Gastrocnemius medialis (tissue), 4 donors: ENCODE measurements around the gene CYB5B. TPM values are rescaled to one million over a fixed set of nuclear protein-coding genes. Genes with fewer than 3 reads are reported as not detected.

Experiments used
- ATAC-seq, 2 donors: fragments of 150-250 bp; one replicate each; pipeline ENCODE4 v1.9.1; 2016
- DNase-seq, 2 donors: peaks; one replicate each; pipeline ENCODE4 v3.0.0-alpha.2; 2019
- H3K27ac ChIP-seq, 4 donors: fragments of 200-600 bp; sonication (generic); 1 replicate in 1 of 4; 2 replicates in 3 of 4; pipeline ENCODE4 v1.5.1; 2016 to 2018; ENCODE audit warnings: mild to moderate bottlenecking in 2 of 4, moderate library complexity in 1 of 4
- H3K27me3 ChIP-seq, 3 donors: fragments of 200-600 bp; sonication (generic) in 2 of 3; 1 replicate in 1 of 3; 2 replicates in 2 of 3; pipeline versions ENCODE4 v1.5.1 to v1.6.0; 2016 to 2019; ENCODE audit warnings: mild to moderate bottlenecking in 1 of 3, moderate library complexity in 1 of 3
- H3K36me3 ChIP-seq, 2 donors: fragments of 200-600 bp; sonication (generic) in 1 of 2; one replicate each; pipeline ENCODE4 v1.5.1; 2017 to 2018
- H3K4me1 ChIP-seq, 2 donors: fragments of 200-600 bp; sonication (generic) in 1 of 2; one replicate each; pipeline ENCODE4 v1.5.1; 2016 to 2017; ENCODE audit warnings: mild to moderate bottlenecking in 2 of 2
- H3K4me3 ChIP-seq, 4 donors: fragments of 200-600 bp; sonication (generic) in 3 of 4; 1 replicate in 1 of 4; 2 replicates in 3 of 4; pipeline ENCODE4 v1.5.1; 2016 to 2019; ENCODE audit warnings: mild to moderate bottlenecking in 2 of 4
- H3K9me3 ChIP-seq, 3 donors: fragments of 200-600 bp; sonication (generic) in 2 of 3; 1 replicate in 1 of 3; 2 replicates in 2 of 3; pipeline ENCODE4 v1.5.1; 2016 to 2019
- POLR2A ChIP-seq, 2 donors: fragments of 450-650 bp; IDR thresholded peaks; one replicate each; pipeline ENCODE4 v1.6.1; 2017; ENCODE audit warnings: antibody characterized with exemption in 2 of 2, mild to moderate bottlenecking in 2 of 2, moderate library complexity in 2 of 2
- in situ Hi-C, 4 donors: fragments of 200-750 bp; cut with MboI; loops; one replicate each; pipeline versions ENCODE4 v1.15.0 to v1.8.0; 2017; ENCODE audit warnings: low sequenced_read_pairs in 4 of 4
- intact Hi-C: fragments of 100-400 bp; cut with DNase I; formaldehyde crosslinking; loops from one replicate; pipeline ENCODE4 v1.15.1; 2023; ENCODE audit warnings: low total_unique reads
- total RNA-seq, 4 donors: library from RNA; depleted of rRNA; stranded (reverse); fragments of >200 nt; gene quantifications; one replicate each; pipeline versions ENCODE4 v1.1.0 to v1.2.3, GENCODE V29; 2016
- TF ChIP-seq, protein P1 (sequence below), 5 experiments: fragments of 450-650 bp in 3 of 5; fragments of 200-600 bp in 2 of 5; sonication (generic) in 2 of 5; IDR thresholded peaks in 4 of 5; conservative IDR thresholded peaks in 1 of 5; 1 replicate in 4 of 5; 2 replicates in 1 of 5; pipeline ENCODE4 v1.5.1; 2016 to 2019; ENCODE audit warnings: antibody characterized with exemption in 5 of 5, mild to moderate bottlenecking in 3 of 5, moderate library complexity in 3 of 5

Gene CYB5B
- total RNA-seq, 4 donors from 2014 or later: 18.5 to 50.1 (median 26.3) TPM

GRCh38 chr16:69508033-69508755, 83.8 kb downstream of the CYB5B start:
- Histone ChIP-seq H3K27ac (no peak overlapping the region), H3K36me3 (no peaks in the 10 kb centered on the region), H3K9me3 (no peaks in the 10 kb centered on the region), H3K4me3 (no peak overlapping the region), H3K27me3 (no peaks in the 10 kb centered on the region), H3K4me1 (no peaks in the 10 kb centered on the region)
- ATAC-seq (no peak), DNase-seq (no peak)
- no peak for TF ChIP-seq POLR2A (IDR thresholded peaks at IDR 0.05)
- TF ChIP-seq, protein P1, sequence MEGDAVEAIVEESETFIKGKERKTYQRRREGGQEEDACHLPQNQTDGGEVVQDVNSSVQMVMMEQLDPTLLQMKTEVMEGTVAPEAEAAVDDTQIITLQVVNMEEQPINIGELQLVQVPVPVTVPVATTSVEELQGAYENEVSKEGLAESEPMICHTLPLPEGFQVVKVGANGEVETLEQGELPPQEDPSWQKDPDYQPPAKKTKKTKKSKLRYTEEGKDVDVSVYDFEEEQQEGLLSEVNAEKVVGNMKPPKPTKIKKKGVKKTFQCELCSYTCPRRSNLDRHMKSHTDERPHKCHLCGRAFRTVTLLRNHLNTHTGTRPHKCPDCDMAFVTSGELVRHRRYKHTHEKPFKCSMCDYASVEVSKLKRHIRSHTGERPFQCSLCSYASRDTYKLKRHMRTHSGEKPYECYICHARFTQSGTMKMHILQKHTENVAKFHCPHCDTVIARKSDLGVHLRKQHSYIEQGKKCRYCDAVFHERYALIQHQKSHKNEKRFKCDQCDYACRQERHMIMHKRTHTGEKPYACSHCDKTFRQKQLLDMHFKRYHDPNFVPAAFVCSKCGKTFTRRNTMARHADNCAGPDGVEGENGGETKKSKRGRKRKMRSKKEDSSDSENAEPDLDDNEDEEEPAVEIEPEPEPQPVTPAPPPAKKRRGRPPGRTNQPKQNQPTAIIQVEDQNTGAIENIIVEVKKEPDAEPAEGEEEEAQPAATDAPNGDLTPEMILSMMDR (IDR thresholded peaks at IDR 0.05 in 4 of 5, conservative IDR thresholded peaks at IDR 0.05 in 1 of 5): no peak
- intact Hi-C loops: no loop called here
- in situ Hi-C loops: no loop called here

GRCh38 chr16:69509125-69509524, 84.7 kb downstream of the CYB5B start:
- TF ChIP-seq POLR2A (IDR thresholded peaks at IDR 0.05): no peak
- TF ChIP-seq, protein P1 (IDR thresholded peaks at IDR 0.05 in 4 of 5, conservative IDR thresholded peaks at IDR 0.05 in 1 of 5): no peak
- Histone ChIP-seq H3K36me3 (no peaks in the 10 kb centered on the region), H3K9me3 (no peaks in the 10 kb centered on the region), H3K27ac (no peak overlapping the region), H3K4me1 (no peaks in the 10 kb centered on the region), H3K27me3 (no peaks in the 10 kb centered on the region), H3K4me3 (no peak overlapping the region)
- DNase-seq (no peak), ATAC-seq (no peak)
- in situ Hi-C loops (no loop called here), intact Hi-C loops (no loop called here)

DNA sequence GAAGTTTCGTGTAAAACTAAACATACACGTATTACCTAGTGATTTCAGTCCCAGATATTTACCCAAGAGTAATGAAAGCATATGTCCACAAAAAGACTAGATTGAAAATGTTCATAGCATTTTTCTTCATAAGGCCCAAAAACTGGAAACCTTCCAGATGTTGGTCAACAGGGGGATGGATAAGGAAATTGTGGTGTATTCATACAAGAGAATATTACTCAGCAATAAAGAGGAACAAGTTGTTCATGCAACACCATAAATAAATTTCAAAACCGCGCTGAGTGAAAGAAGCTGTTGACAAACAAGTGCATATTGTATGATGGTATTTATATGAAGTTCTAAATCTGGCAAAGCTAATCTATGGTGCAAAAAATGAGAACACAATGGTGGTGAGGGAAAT, 87.2 kb downstream of the CYB5B start:
- intact Hi-C loops: no loop called here
- Histone ChIP-seq H3K36me3 (no peaks in the 10 kb centered on the region), H3K9me3 (no peaks in the 10 kb centered on the region), H3K4me1 (no peaks in the 10 kb centered on the region), H3K4me3 (no peak overlapping the region), H3K27me3 (no peaks in the 10 kb centered on the region), H3K27ac (no peak overlapping the region)
- ATAC-seq (no peak), DNase-seq (no peak)
- in situ Hi-C loops: no loop called here
- TF ChIP-seq POLR2A (IDR thresholded peaks at IDR 0.05): no peak
- TF ChIP-seq, protein P1 (IDR thresholded peaks at IDR 0.05 in 4 of 5, conservative IDR thresholded peaks at IDR 0.05 in 1 of 5): no peak

DNA sequence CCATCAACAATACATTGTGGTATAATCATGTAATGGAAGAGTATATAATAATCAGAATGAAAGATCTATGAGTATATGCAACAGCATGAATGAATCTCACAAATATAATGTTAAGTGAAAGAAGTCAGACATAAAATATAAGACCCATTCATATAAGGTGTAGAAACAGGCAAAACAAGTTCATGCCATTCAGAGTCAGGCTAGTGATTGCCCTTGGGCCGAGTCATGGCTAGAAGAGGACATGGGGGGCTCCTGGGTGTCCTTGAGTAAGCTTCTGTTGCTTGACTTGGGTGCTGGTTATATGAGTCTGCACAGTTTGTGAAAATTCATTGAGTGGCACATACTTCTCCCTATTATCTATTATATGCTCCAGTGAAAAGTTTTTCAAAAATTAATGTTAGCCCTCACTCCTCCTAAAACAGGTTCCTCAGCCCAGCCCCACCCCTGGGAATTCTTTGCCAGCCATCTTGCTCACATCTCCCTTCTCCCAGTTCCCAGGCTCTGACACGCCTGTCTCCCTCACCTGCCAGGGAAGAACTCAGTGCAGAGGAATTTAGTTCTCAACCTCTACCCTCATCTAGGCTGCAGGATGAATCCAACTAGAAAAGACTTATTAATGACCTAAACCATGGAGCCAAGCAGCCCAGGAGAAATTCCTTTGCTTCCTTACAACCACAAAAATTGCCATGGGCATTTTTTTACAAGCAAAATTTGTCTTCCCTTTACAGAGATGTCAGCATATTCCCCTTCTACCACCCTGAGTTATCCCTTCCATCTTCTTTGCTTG, 89.0 kb downstream of the CYB5B start:
- DNase-seq (no peak), ATAC-seq (no peak)
- Histone ChIP-seq H3K27me3 (no peaks in the 10 kb centered on the region), H3K27ac (no peak overlapping the region), H3K9me3 (no peaks in the 10 kb centered on the region), H3K36me3 (no peaks in the 10 kb centered on the region), H3K4me1 (no peaks in the 10 kb centered on the region), H3K4me3 (no peak overlapping the region)
- intact Hi-C loops (no loop called here), in situ Hi-C loops (no loop called here)
- TF ChIP-seq, protein P1 (IDR thresholded peaks at IDR 0.05 in 4 of 5, conservative IDR thresholded peaks at IDR 0.05 in 1 of 5): no peak
- no peak for TF ChIP-seq POLR2A (IDR thresholded peaks at IDR 0.05)
